BE2C (cell line): ENCODE data around the gene DSCAM.

Experiments
- DNase-seq: peaks from one replicate; pipeline ENCODE4 v3.0.0-alpha.2; 2020
- H3K27me3 ChIP-seq: fragments of 250-450 bp; sonication (Bioruptor Pico); 2 replicates; pipeline ENCODE4 v1.5.1; 2020; ENCODE audit warnings: mild to moderate bottlenecking
- H3K36me3 ChIP-seq: fragments of 250-450 bp; sonication (Bioruptor Pico); 2 replicates; pipeline ENCODE4 v1.5.1; 2020; ENCODE audit warnings: mild to moderate bottlenecking
- H3K4me1 ChIP-seq: fragments of 250-450 bp; sonication (Bioruptor Pico); 2 replicates; pipeline ENCODE4 v1.5.1; 2020
- H3K4me3 ChIP-seq: 2 replicates; pipeline ENCODE4 v1.5.1; 2011; ENCODE audit warnings: low read depth, low read length
- H3K9me3 ChIP-seq: fragments of 250-450 bp; sonication (Bioruptor Pico); 2 replicates; pipeline ENCODE4 v1.5.1; 2020
- CTCF ChIP-seq: IDR thresholded peaks from 2 replicates; pipeline ENCODE4 v1.5.1; 2012; ENCODE audit warnings: mild to moderate bottlenecking, low read depth, low read length

Gene DSCAM

GRCh38 chr21:39971956-39972355 lies 875.0 kb downstream of the DSCAM start:
- no peak for TF ChIP-seq CTCF

GRCh38 chr21:39969691-39970364 lies 877.1 kb downstream of the DSCAM start:
- DNase-seq = no peak
- Histone ChIP-seq H3K4me3 (no peak overlapping the region), H3K27me3 (no peaks in the 10 kb centered on the region), H3K36me3 (no peaks in the 10 kb centered on the region), H3K9me3 (peaks cover 4% of the 10 kb centered on the region), H3K4me1 (no peaks in the 10 kb centered on the region)
- TF ChIP-seq CTCF = no peak

More at GRCh38 chr21:39971956-39972355, 875.0 kb downstream of the DSCAM start:
- Histone ChIP-seq H3K9me3 (peaks cover 4% of the 10 kb centered on the region), H3K4me3 (no peak overlapping the region), H3K27me3 (no peaks in the 10 kb centered on the region), H3K36me3 (no peaks in the 10 kb centered on the region), H3K4me1 (no peaks in the 10 kb centered on the region)
- no peak for DNase-seq

GRCh38 chr21:39968010-39968409 lies 878.9 kb downstream of the DSCAM start:
- Histone ChIP-seq H3K9me3 (peaks cover 4% of the 10 kb centered on the region), H3K36me3 (no peaks in the 10 kb centered on the region), H3K4me3 (no peak overlapping the region), H3K27me3 (no peaks in the 10 kb centered on the region), H3K4me1 (no peaks in the 10 kb centered on the region)
- no peak for TF ChIP-seq CTCF
- no peak for DNase-seq

DNA sequence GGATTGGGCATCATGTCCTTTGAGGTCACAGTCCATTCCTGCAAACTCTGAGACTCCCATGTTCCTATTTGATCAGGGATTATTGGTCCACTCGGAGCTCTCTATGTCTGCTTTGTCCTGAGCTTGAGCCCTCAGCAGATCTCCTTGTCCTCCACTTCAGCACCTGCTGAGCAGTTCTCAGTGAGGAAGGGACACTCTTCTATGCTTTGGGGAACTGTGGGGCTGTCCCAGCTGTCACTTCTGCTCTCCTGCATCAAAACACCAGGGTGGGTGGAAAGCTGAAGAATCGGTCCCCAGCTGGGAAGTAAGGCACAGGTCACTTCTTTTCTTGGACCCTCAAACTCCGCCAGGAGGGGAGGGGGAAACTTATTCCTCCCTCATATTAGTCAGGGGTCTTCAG lies 880.2 kb downstream of the DSCAM start:
- TF ChIP-seq CTCF = no peak
- H3K27me3 ChIP-seq = no peaks in the 10 kb centered on the region
- H3K9me3 ChIP-seq = peaks cover 4% of the 10 kb centered on the region
- no peaks in the 10 kb centered on the region for H3K4me1 ChIP-seq
- no peak for DNase-seq
- H3K36me3 ChIP-seq = no peaks in the 10 kb centered on the region
- H3K4me3 ChIP-seq = no peak overlapping the region

DNA sequence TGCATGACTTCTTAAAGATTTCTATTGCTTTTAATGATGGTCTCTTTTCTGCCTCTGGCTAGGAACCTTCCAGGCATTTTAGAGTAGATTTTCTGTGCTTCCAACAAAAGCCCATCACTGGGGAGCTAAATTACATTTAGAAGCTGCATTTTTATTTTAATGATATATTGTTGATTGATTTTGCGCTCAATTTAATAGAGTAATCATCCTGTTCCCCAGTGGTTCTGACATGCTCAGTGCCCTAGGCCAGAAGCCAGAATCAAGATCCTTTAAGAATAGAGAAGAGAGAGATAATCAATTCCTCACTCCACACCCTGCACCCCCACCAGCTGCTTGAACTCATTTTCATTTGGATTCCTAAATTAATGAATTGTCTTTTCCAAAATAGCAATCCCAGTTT lies 881.9 kb downstream of the DSCAM start:
- Histone ChIP-seq H3K4me3 (no peak overlapping the region), H3K9me3 (peaks cover 4% of the 10 kb centered on the region), H3K27me3 (no peaks in the 10 kb centered on the region), H3K36me3 (no peaks in the 10 kb centered on the region), H3K4me1 (no peaks in the 10 kb centered on the region)
- TF ChIP-seq CTCF = no peak
- DNase-seq = no peak

DNA sequence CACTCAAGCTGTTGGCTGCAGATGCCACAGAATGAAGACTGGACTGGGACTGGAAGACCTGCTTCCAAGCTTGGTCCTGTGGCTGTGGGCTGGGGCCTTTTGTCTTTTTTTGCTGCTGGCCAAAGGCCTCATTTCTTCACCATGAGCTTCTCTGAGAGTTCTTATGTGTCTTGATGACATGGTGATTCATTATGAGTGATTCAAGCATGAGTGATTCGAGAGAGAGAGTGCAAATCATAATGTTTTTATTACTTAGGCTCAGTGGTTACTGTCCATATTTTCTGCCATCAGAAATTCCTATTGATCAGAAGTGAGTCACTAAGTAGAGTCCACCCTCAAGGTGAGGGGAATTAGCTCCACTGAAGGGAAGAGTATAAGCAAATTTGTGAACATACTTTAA lies 885.7 kb downstream of the DSCAM start:
- no peaks in the 10 kb centered on the region for H3K36me3 ChIP-seq
- DNase-seq = no peak
- H3K4me3 ChIP-seq = no peak overlapping the region
- no peaks in the 10 kb centered on the region for H3K4me1 ChIP-seq
- no peaks in the 10 kb centered on the region; the same call in 1 of the 2 replicates for H3K9me3 ChIP-seq
- H3K27me3 ChIP-seq = no peaks in the 10 kb centered on the region
- TF ChIP-seq CTCF = no peak
